COLO829 (cell line): ENCODE data around the gene SLC22A7.
"Not testable (repeated sequence)": the region's sequence is repeated elsewhere in the genome, so short reads cannot be mapped to it uniquely, and the experiment has no call there.

Experiments used
- DNase-seq: peaks from one replicate; pipeline ENCODE4 v3.0.0; 2012; ENCODE audit warnings: low spot score

Gene SLC22A7

DNA sequence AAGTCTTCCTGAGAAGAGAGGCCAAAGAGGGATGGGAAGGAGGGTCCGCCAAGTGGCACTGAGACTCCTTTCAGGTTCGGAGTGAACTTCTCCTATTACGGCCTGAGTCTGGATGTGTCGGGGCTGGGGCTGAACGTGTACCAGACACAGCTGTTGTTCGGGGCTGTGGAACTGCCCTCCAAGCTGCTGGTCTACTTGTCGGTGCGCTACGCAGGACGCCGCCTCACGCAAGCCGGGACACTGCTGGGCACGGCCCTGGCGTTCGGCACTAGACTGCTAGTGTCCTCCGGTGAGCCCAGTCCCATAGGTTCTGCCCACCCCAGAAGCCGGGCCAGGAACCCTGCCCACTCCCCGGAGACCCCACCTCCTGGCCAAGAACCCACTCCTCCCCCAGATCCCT, 4.1 kb downstream of the SLC22A7 start:
- DNase-seq: no peak

DNA sequence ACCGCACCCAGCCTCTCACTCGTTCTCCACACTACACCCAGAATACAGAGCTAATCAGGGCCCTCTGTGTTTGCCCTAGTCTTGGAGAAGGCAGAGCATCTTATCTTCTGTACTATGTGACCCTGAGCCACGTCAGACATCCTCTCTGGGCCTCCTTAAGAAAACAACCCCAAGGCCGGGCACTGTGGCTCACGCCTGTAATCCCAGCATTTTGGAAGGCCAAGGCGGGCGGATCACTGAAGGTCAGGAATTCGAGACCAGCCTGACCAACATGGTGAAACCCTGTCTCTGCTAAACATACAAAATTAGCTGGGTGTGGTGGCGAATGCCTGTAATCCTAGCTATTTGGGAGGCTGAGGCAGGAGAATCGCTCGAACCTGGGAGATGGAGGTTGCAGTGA, 4.9 kb downstream of the SLC22A7 start:
- DNase-seq: not testable (repeated sequence)

GRCh38 chr6:43303751-43304331, 5.8 kb downstream of the SLC22A7 start:
- no peak for DNase-seq

DNA sequence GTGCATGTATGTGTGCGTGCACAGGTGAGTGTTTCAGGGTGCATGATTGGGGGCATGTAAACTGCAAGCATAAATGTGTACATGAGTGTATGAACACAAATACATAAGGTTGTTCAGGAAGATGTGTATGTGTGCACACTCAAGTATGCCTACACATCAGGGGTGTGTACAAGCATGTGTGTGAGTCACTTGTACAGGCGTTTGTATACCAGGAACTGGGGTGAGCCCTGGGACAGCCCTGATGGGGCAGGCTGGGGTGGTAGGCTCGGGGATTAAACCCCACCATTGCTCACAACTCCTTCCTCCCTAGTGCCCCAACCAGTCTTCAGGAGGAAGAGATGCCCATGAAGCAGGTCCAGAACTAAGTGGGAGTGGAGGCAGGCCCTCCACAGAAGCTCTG, 6.3 kb downstream of the SLC22A7 start:
- no peak for DNase-seq

DNA sequence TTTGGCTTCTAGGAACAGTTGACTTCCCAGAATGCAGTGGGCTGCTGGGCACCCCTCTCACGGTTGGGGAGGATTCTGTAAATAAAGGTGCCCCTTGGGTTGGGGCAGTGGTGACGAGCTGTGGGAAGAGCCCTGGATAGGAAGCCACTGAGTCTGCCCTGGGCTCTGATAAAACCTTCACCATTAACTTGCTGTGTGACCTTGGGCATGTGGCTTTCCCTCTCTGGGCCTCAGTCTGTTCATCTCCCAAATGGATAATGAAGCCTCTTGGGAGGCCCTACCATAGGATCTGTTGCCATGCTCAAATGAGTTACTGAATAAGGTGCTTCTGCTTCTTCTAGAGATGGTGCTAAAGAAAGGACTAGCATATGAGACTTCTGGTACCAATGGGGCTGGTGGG, 6.8 kb downstream of the SLC22A7 start:
- no peak for DNase-seq

GRCh38 chr6:43306086-43306485, 8.0 kb downstream of the SLC22A7 start:
- DNase-seq: no peak

- DNase-seq: no peak
Observed at GRCh38 chr6:43307451-43308100, 9.5 kb downstream of the SLC22A7 start.

- DNase-seq: no peak
Observed at GRCh38 chr6:43308101-43308989, 10.3 kb downstream of the SLC22A7 start, which contains the start of gene CRIP3. Gene CRIP3, minus strand, starts transcription at chr6:43308826. Its CDS starts 34 bp downstream, at chr6:43308792.

DNA sequence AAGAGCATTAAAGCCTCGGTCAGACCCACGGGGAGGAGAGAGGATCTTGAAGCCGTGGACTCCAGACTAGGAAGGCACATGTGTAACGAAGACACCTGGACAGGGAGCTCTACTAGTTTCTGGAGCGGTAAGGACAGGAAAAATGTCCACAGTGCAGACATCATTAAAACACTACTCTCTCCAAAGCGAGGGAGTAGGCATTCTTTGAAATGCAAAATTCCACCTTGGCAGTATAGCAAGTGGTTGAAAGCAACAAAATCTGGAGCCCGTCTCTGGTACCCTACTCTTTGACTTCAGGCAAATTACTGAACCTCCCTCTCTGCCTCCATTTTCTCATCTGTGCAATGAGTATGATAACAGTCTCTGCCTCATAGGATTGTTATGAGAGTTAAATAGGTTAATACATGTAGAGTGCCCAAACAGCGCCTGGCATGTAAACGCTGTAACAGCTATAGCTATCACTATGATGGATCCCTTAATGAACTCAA, 11.0 kb downstream of the SLC22A7 start:
- DNase-seq: no peak

- DNase-seq: no peak
Observed at GRCh38 chr6:43310134-43310533, 12.1 kb downstream of the SLC22A7 start.

- no peak for DNase-seq
Observed at GRCh38 chr6:43310624-43311023, 12.6 kb downstream of the SLC22A7 start.

GRCh38 chr6:43311666-43312065, 13.6 kb downstream of the SLC22A7 start:
- no peak for DNase-seq

DNA sequence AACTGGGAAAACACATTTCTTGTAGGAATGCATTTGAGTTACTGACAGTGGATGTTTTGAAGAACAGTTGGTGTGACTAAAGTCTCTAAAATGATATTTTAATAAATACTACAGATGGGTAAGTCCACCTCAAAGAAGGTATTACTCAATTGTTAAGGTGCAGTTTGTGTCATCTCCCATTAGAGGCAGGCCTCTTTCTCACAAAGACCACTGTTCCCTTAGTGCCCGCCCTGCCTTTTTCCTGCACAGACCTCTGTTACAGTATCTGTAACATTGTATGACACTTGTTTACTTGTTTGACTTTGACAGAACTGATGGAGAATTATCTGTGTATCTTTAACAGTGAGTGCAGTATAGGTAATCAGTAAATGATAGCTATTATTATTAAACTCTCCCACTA, 15.8 kb downstream of the SLC22A7 start:
- DNase-seq: no peak

DNA sequence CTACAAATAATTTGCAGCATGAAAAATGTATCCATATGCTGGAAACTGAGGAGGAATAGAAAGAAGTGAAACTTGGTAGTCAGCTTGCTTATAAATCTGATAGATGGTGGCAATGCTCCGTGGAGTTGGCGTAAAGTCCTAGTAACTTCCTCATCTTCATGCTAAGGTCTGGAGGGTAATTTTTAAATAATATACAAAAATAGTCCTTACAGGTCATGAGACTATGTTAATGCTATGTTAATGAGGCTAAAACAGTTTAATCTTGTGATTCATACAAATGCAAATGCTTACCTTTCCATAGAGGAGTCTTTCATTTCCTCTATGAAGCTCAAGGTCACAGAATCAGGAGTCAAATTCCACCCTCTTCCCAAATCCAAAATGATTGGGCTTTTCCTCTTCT, 20.0 kb downstream of the SLC22A7 start:
- no peak for DNase-seq

GRCh38 chr6:43325876-43326275, 27.8 kb downstream of the SLC22A7 start:
- no peak for DNase-seq

- DNase-seq: no peak
Observed at GRCh38 chr6:43328528-43328927, 30.5 kb downstream of the SLC22A7 start.

DNA sequence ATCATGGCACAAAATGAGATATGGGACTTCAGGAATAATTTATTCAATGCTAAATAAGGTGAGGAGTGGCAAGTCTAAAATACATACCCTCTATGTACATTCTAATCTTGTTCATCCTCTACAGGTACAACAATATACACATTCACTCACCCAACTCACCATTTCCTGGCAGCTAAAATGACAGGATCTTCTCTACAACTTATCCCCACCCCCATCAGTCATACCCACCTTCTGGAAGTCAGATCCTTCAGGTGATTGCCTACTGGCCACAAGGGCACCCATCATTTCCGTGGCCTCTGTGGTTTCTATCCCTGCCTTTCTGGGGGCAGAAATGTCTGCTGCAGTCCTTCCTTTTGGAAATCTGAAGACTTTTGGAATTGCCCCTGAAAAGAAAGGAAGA, 33.4 kb downstream of the SLC22A7 start:
- DNase-seq: no peak

DNA sequence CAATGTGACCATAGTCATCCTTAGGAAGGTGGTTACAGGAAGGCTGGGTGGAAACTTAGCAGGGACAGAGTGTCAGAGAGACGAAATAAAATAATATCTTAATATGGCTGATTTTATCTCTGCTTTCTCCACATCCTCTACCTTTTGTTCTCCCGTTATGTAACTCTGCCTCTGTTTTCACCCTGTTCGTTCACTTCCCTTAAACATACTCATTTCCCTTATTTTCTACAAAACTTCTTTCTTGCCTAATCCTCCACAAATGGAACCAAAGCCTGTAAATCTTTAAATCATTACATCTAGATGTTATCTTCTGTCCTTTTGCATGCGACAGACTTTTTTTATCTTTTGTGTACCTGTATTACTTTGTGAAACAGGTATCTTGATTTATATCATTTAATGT, 33.8 kb downstream of the SLC22A7 start:
- no peak for DNase-seq

- peak; percentile 45 for DNase-seq
Observed at GRCh38 chr6:43334466-43335095, 36.5 kb downstream of the SLC22A7 start.

- DNase-seq: no peak
Observed at GRCh38 chr6:43335469-43335868, 37.4 kb downstream of the SLC22A7 start.

GRCh38 chr6:43336382-43336781, 38.3 kb downstream of the SLC22A7 start:
- DNase-seq: no peak

DNA sequence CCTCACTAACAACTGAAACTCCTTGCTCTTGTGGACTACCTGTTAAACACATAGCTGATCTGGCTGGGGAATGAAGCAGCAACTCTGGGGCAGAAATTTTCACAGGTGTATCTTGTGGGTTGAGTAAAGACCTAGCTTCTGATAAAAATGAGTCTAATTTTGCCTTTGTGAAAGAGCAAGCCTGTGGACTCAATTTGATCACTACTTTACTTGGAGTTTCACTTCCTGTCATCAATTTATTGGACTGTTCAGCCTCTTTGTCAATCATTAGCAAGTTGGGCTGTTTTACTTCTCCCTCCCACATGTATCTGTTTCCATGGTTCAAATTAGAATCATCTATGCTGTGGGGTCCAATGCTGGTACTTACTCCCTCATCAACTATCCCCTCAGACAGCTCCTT, 40.2 kb downstream of the SLC22A7 start:
- no peak for DNase-seq
